ENCODE data around the gene SHISA5. TPM values are rescaled to one million over a fixed set of nuclear protein-coding genes. Genes with fewer than 3 reads are reported as not detected.

SHISA5 gene
- total RNA-seq, 1 donor from 2014 or later = 188 TPM

DNA sequence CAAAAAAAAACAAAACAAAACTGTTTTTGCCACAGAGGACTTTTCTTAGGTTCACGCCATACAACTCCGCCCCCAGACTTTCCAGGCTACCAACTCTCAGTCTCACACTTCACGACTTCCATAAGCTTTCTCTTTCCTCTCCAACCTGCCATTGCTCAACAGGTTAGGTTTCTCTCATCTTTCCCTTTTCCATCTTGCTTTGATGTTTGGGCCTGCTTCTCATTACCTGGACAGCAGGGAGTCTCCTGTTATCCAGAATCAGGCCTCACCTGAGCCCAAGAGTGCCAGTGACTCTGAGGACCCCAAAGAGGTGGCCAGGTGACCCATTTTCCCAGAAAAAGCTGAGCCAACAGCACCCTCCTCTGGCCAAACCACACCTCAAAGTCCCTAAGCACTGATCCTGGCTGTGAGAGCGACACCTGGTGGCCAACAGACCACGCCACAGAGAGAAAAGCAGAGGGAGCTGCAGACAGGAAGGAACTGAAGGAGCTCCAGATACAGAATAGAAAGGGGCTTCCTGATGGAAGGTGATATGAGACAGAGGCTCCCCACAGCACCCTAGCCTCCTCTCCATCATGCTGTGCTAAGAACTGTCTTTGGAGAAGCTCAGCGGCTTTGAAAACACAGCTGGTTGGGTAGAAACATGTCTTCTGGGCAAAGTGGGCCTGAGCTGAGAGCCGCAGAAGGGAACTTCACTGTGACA is 68.0 kb downstream of the SHISA5 start:
- H3K4me3 ChIP-seq (ENCODE audit: low read depth, low read length) = no peak overlapping the region
- no peak for DNase-seq (ENCODE audit: low read depth)
- TF ChIP-seq, protein P1, sequence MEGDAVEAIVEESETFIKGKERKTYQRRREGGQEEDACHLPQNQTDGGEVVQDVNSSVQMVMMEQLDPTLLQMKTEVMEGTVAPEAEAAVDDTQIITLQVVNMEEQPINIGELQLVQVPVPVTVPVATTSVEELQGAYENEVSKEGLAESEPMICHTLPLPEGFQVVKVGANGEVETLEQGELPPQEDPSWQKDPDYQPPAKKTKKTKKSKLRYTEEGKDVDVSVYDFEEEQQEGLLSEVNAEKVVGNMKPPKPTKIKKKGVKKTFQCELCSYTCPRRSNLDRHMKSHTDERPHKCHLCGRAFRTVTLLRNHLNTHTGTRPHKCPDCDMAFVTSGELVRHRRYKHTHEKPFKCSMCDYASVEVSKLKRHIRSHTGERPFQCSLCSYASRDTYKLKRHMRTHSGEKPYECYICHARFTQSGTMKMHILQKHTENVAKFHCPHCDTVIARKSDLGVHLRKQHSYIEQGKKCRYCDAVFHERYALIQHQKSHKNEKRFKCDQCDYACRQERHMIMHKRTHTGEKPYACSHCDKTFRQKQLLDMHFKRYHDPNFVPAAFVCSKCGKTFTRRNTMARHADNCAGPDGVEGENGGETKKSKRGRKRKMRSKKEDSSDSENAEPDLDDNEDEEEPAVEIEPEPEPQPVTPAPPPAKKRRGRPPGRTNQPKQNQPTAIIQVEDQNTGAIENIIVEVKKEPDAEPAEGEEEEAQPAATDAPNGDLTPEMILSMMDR (conservative IDR thresholded peaks at IDR 0.05; ENCODE audit: low read depth, low read length) = peak; percentile 100

DNA sequence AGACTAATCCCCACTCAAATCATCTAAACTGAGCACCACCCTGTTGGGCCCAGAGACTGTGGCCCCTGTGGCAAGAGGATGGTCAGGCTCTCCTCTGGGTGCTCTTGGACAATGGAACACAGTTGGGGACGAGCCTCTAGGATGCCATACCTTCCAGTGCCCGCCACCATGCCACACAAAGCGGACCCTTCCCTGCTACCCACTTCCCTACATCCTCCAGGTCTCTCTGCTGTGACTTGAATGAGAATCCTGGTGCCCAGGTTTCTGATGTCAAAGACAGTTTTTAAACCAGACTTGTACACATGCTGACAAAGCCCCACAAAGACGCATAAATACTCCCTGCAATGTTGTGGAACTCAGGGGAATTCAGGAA is 68.8 kb downstream of the SHISA5 start:
- H3K4me3 ChIP-seq (ENCODE audit: low read depth, low read length) = no peak overlapping the region
- TF ChIP-seq, protein P1 (conservative IDR thresholded peaks at IDR 0.05; ENCODE audit: low read depth, low read length) = no peak
- DNase-seq (ENCODE audit: low read depth) = no peak

DNA sequence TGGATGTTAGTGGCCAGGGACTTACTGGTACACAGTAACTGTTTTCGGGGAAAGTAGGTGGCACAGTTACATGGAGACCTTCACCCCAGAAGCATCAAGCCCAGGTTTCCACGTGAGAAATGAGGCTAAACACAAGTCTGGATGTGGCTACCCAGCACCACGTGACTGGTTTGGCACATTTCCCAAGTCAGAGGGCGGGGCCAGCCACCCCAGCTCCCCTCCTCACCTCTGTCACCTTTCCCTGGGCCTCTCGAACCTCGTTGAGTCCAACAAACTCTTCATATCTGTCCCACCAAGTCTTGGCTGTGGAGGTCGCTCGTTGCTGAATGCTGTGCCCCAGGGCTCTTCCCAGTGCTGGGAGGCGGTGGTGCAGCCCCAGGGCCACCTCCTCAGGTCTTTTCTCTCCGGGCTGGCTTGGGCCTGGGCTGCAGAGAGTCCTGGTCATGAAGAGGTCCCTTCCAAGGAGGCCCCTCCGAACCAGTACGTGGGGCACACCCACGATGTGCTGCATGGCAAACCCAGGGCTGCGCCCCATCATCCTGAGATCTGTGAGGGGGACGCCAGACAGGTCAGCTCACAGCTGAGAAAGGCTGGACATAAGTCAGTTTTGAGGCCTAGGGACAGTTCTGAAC is 69.3 kb downstream of the SHISA5 start:
- TF ChIP-seq, protein P1 (conservative IDR thresholded peaks at IDR 0.05; ENCODE audit: low read depth, low read length) = no peak
- no peak overlapping the region for H3K4me3 ChIP-seq (ENCODE audit: low read depth, low read length)
- DNase-seq (ENCODE audit: low read depth) = no peak

DNA sequence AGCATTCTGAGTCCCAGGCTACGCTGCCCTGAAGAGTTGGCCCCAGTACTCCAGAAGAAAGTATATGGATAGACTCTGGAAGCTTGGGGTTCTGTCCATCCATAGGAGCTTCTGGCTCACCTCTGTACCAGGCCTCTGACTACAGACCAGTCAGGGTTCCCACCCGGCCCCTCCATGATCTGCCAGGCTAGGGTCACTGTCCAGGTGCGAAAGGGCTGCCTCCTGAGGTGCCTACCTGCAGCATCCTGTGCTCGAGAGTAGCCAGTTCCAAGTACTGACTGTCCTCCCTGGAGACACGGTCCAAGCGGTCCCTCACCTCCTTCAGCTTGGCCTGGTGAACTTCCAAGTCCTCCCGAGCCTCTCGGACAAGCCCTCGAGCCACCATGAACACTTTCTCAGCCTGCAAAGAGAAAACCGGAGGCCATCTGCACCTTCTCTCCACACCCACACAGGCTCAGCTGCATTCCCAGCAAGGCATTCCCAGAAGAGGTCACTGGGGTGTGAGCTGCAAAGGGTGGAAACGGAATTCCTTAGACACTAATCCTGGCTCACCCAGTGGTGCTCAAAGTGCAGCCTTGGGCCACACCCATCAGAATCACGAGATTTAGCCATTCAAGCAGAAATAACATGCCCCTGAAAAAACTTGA is 70.4 kb downstream of the SHISA5 start:
- peak; percentile 70 for DNase-seq (ENCODE audit: low read depth)
- TF ChIP-seq, protein P1 (conservative IDR thresholded peaks at IDR 0.05; ENCODE audit: low read depth, low read length) = no peak
- H3K4me3 ChIP-seq (ENCODE audit: low read depth, low read length) = peak overlapping the region; percentile 38

DNA sequence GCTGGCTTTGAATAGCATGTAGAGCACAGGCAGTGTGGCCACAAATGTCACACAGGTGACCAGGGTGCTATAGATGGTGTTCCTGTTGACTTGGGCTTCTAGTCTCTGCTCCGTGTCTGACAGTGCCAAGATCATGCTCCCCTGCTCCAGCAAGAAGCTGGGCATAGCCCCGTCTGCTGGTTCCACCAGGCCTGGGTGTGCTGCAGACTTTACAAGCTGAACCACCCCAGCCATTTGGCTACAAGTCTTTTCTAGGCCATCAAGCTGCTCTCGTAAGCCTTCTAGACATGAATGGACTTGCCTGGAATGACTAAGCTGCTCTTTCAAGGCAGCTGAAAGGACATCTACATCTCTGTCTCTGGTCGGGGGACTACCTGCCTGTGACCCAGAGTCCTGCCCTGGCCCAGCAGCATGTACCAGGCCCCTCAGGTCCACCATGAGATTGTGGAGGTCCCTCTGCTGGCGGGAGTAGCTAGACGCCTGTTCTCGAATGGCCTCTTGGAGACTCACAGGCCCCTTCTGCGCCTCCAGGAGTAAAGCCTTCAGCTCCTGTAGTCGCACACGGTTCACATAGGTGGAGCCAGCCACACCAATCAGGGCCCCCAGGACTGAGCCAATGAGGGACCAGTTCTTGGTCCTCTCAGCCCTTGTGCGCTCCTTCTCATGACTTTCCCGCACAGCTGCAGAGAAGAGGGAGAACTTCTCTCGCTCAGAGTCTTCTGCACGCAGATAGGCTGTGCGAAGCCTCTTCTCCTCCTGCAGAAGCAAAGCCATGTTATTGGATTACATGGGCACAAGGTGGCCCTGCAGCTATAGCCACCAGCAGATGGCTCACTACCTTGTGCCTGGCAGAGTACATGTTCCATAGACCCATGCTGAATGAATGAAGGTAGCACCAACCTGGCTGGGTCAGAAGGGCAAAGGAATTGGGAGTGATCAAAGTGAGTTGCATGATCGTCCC is 71.3 kb downstream of the SHISA5 start:
- no peak for DNase-seq (ENCODE audit: low read depth)
- peak overlapping the region; percentile 38 for H3K4me3 ChIP-seq (ENCODE audit: low read depth, low read length)
- TF ChIP-seq, protein P1 (conservative IDR thresholded peaks at IDR 0.05; ENCODE audit: low read depth, low read length) = peak; percentile 47

DNA sequence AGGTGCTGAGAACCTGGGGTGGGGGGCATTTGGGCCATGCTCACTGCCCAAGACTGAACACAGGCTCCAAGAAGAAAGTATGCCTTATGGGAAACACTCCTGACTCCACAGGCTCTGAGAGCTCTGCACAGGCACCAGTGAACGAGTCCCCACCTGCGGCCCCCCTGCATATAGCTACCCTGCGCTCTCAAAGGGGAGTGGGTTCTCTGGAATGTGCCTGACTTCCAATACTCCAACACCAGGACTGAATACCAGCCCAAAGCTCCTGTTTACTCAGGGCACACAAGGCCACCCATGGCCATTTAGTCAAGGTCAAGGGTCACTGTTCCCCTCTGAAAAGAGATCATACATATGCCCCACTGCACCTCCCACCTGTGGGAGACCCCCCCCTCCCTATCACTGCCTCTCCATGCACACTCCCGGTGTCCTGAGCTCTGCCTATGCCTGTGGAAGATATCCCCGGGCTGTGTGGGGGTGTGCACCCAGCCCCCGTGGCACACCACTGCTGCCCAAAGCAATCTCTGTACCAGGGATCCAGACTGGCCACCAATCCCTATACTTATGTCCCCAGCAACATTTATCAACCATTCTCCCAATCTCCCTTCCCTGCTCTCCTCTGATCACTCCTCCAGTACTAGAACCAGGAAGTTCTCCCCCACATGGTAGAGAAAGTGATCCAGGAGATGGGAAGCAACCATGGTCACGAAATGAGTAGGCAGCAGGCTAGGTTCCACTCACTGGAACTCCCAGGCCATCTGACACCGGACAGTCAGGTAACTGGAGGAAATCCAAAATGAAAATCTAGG is 72.5 kb downstream of the SHISA5 start:
- TF ChIP-seq, protein P1 (conservative IDR thresholded peaks at IDR 0.05; ENCODE audit: low read depth, low read length) = no peak
- no peak overlapping the region for H3K4me3 ChIP-seq (ENCODE audit: low read depth, low read length)
- no peak for DNase-seq (ENCODE audit: low read depth)

Measured in epithelial cell of proximal tubule (primary cell).